22Rv1 (cell line): ENCODE measurements around the gene TRAK1.

Experiments used
- CTCF ChIP-seq: fragments of 450-650 bp; IDR thresholded peaks from 2 replicates; pipeline ENCODE4 v1.5.1; 2017; ENCODE audit warnings: mild to moderate bottlenecking
- ZFX ChIP-seq: fragments of 450-650 bp; IDR thresholded peaks from 2 replicates; pipeline ENCODE4 v1.6.1; 2017; ENCODE audit warnings: antibody characterized with exemption, borderline replicate concordance

DNA sequence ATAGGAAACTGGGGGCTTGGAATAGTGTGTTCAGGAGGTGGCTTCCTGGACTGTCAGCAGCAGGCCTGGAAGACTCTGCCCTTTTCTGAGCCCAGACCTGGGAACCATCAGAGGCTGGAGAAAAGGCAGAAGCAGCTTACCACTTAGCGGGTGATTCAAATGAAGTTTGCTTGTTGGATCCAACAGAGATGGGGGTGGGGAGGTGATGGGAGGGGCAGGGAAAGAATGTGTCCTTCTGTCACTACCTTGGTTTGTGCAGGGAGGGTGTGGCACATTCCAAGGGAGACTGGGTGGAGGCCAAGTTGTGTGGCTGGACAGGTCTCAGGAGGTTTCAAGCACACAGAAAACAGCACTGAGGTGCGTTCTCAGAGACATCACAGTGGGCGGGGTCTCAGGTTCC is 58.8 kb downstream of the TRAK1 start:
- TF ChIP-seq CTCF (no peak), ZFX (no peak)
